KMS-11 (cell line): ENCODE measurements around the gene GPER1.

ENCODE experiments used
- H2AFZ ChIP-seq: fragments of 200-600 bp; sonication (generic); 2 replicates; pipeline ENCODE4 v1.6.1; 2016; ENCODE audit warnings: antibody characterized with exemption, mixed run types, low read depth
- H3K27ac ChIP-seq: fragments of 200-600 bp; sonication (generic); 2 replicates; pipeline ENCODE4 v1.6.1; 2016; ENCODE audit warnings: mild to moderate bottlenecking, mixed run types
- H3K27me3 ChIP-seq: fragments of 200-600 bp; sonication (generic); 2 replicates; pipeline ENCODE4 v1.6.1; 2017; ENCODE audit warnings: mild to moderate bottlenecking, low read depth, mixed run types, moderate library complexity; ENCODE audit not compliant: insufficient read depth
- H3K36me3 ChIP-seq: fragments of 200-600 bp; sonication (generic); 2 replicates; pipeline ENCODE4 v1.6.1; 2017; ENCODE audit warnings: mild to moderate bottlenecking, mixed run types; ENCODE audit not compliant: insufficient read depth
- H3K4me1 ChIP-seq: fragments of 200-600 bp; sonication (generic); 2 replicates; pipeline ENCODE4 v1.6.1; 2016; ENCODE audit warnings: mild to moderate bottlenecking, low read depth, mixed run types; ENCODE audit not compliant: poor library complexity, severe bottlenecking
- H3K4me2 ChIP-seq: fragments of 200-600 bp; sonication (generic); 2 replicates; pipeline ENCODE4 v1.7.0; 2016; ENCODE audit warnings: mild to moderate bottlenecking, mixed run types
- H3K4me3 ChIP-seq: fragments of 200-600 bp; sonication (generic); IDR thresholded peaks from 2 replicates; pipeline ENCODE4 v1.6.1; 2017; ENCODE audit warnings: low read depth, low read length, mixed read lengths; ENCODE audit not compliant: insufficient read depth
- H3K79me2 ChIP-seq: fragments of 200-600 bp; sonication (generic); 2 replicates; pipeline ENCODE4 v1.6.1; 2016; ENCODE audit warnings: low read depth, mixed run types; ENCODE audit not compliant: insufficient read depth
- H3K9ac ChIP-seq: fragments of 200-600 bp; sonication (generic); 2 replicates; pipeline ENCODE4 v1.6.1; 2016; ENCODE audit warnings: mild to moderate bottlenecking, mixed run types
- H4K20me1 ChIP-seq: fragments of 200-600 bp; sonication (generic); 2 replicates; pipeline ENCODE4 v1.6.1; 2016; ENCODE audit warnings: mild to moderate bottlenecking, mixed run types; ENCODE audit not compliant: insufficient read depth
- TF ChIP-seq, protein P1 (sequence below): fragments of 200-600 bp; sonication (generic); conservative IDR thresholded peaks from 2 replicates; pipeline ENCODE4 v1.6.1; 2017; ENCODE audit warnings: low read depth, mild to moderate bottlenecking, antibody characterized with exemption, low read length, moderate library complexity, mixed read lengths

The GPER1 gene

GRCh38 chr7:1092161-1092632 is 4.3 kb downstream of the GPER1 start:
- Histone ChIP-seq H3K4me1 (no peaks in the 10 kb centered on the region), H4K20me1 (no peaks in the 10 kb centered on the region), H3K79me2 (no peaks in the 10 kb centered on the region), H2AFZ (no peak overlapping the region), H3K4me2 (no peak overlapping the region), H3K27me3 (no peaks in the 10 kb centered on the region), H3K36me3 (no peaks in the 10 kb centered on the region), H3K9ac (no peak overlapping the region), H3K4me3 (no peak overlapping the region), H3K27ac (no peak overlapping the region)
- TF ChIP-seq, protein P1, sequence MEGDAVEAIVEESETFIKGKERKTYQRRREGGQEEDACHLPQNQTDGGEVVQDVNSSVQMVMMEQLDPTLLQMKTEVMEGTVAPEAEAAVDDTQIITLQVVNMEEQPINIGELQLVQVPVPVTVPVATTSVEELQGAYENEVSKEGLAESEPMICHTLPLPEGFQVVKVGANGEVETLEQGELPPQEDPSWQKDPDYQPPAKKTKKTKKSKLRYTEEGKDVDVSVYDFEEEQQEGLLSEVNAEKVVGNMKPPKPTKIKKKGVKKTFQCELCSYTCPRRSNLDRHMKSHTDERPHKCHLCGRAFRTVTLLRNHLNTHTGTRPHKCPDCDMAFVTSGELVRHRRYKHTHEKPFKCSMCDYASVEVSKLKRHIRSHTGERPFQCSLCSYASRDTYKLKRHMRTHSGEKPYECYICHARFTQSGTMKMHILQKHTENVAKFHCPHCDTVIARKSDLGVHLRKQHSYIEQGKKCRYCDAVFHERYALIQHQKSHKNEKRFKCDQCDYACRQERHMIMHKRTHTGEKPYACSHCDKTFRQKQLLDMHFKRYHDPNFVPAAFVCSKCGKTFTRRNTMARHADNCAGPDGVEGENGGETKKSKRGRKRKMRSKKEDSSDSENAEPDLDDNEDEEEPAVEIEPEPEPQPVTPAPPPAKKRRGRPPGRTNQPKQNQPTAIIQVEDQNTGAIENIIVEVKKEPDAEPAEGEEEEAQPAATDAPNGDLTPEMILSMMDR: no peak

DNA sequence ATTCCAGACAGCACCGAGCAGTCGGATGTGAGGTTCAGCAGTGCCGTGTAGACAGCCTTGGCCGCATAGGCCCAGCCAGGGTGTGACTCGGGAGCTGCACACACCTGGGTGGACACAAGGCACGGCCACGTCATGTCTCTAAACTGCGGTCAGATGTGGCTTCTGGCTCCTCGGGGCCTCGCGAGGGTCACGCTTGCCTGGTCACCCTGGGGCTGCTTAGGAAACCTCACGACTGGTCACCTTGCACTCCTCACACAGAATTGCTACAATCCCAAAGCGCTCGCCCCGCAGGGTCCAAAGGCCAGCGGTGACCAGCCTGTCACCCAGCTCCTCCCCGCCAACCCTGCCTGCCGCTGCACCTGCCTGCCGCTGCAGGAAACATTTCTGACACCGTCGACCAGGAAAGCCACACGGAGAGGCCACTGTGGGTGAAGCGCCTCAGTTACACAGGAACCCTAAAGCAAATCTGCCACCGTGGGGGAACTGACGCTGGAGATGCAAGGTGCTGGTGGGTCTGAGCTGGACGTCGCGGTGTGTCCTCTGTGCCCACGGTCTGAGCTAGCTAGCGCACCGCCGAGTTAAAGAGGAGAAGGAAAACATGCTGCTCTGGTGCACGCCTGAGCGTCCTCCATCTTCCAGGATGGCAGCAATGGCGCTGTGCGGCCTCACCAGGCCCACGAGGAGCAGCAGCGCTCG is 5.0 kb downstream of the GPER1 start:
- Histone ChIP-seq H4K20me1 (no peaks in the 10 kb centered on the region), H3K27ac (no peak overlapping the region), H3K36me3 (no peaks in the 10 kb centered on the region), H3K4me1 (no peaks in the 10 kb centered on the region), H3K4me2 (no peak overlapping the region), H3K27me3 (no peaks in the 10 kb centered on the region), H2AFZ (no peak overlapping the region), H3K79me2 (no peaks in the 10 kb centered on the region), H3K9ac (no peak overlapping the region), H3K4me3 (no peak overlapping the region)
- TF ChIP-seq, protein P1: no peak

DNA sequence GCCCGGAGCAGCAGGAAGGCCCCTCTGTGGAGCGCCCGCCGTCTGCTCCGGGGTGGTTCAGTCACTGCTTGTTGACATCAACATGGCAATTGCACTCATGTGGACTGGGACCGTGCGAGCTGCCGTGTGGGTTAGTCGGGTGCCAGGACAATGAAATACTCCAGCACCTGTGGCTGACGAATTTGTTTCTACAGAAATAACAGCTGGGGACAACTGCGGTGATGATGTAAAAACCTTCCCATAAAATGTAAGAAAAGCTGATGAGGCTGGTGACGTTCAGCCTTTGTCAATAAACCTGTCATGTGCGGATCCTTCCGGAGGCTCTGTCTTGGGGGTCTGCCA is 5.6 kb downstream of the GPER1 start:
- H3K36me3 ChIP-seq: no peaks in the 10 kb centered on the region
- no peaks in the 10 kb centered on the region for H3K79me2 ChIP-seq
- H3K4me1 ChIP-seq: no peaks in the 10 kb centered on the region
- TF ChIP-seq, protein P1: no peak
- H3K9ac ChIP-seq: no peak overlapping the region
- no peaks in the 10 kb centered on the region for H4K20me1 ChIP-seq
- no peak overlapping the region for H3K4me2 ChIP-seq
- no peaks in the 10 kb centered on the region for H3K27me3 ChIP-seq
- no peak overlapping the region for H3K4me3 ChIP-seq
- H3K27ac ChIP-seq: no peak overlapping the region
- H2AFZ ChIP-seq: no peak overlapping the region

GRCh38 chr7:1093916-1094508 is 6.1 kb downstream of the GPER1 start:
- Histone ChIP-seq H3K27me3 (no peaks in the 10 kb centered on the region), H2AFZ (no peak overlapping the region), H3K36me3 (no peaks in the 10 kb centered on the region), H3K27ac (no peak overlapping the region), H4K20me1 (no peaks in the 10 kb centered on the region), H3K9ac (no peak overlapping the region), H3K4me2 (no peak overlapping the region), H3K4me3 (no peak overlapping the region), H3K79me2 (no peaks in the 10 kb centered on the region), H3K4me1 (no peaks in the 10 kb centered on the region)
- TF ChIP-seq, protein P1: no peak
